CD4-positive, alpha-beta T cell treated with Interleukin-6 at 100 ng/mL for 8 hours (primary cell): ENCODE results near the gene SLC22A7.
"Not testable (repeated sequence)": the region's sequence is repeated elsewhere in the genome, so short reads cannot be mapped to it uniquely, and the experiment has no call there.

Source experiments
- DNase-seq: peaks from one replicate; pipeline ENCODE4 v3.0.0-alpha.2; 2020; ENCODE audit warnings: mixed read lengths, low spot score

The SLC22A7 gene

GRCh38 chr6:43336382-43336781 lies 38.3 kb downstream of the SLC22A7 start:
- no peak for DNase-seq

- DNase-seq: no peak
Measured at GRCh38 chr6:43338243-43338642, 40.2 kb downstream of the SLC22A7 start.

- no peak for DNase-seq
Measured at GRCh38 chr6:43339168-43339567, 41.1 kb downstream of the SLC22A7 start.

- DNase-seq: not testable (repeated sequence)
Measured at GRCh38 chr6:43346243-43346642, 48.2 kb downstream of the SLC22A7 start.

- DNase-seq: no peak
Measured at GRCh38 chr6:43347021-43347420, 49.0 kb downstream of the SLC22A7 start.

- DNase-seq: no peak
Measured at GRCh38 chr6:43347444-43347843, 49.4 kb downstream of the SLC22A7 start.

GRCh38 chr6:43351951-43352350 lies 53.9 kb downstream of the SLC22A7 start:
- DNase-seq: not testable (repeated sequence)
